NOMO-1 (cell line): ENCODE results near the gene ANG.
"Not testable (repeated sequence)": the region's sequence is repeated elsewhere in the genome, so short reads cannot be mapped to it uniquely, and the experiment has no call there.

Experiments used
- DNase-seq, 2 experiments: peaks; one replicate each; lab custom pipeline; 2025; ENCODE audit not compliant: unreplicated experiment in 2 of 2; lab: John Stamatoyannopoulos, UW

Gene ANG

GRCh38 chr14:20733684-20734429, 45.3 kb downstream of the ANG start:
- no peak for DNase-seq

GRCh38 chr14:20734430-20734806, 45.9 kb downstream of the ANG start:
- DNase-seq: no peak

GRCh38 chr14:20738292-20738691, 49.7 kb downstream of the ANG start:
- DNase-seq: not testable (repeated sequence)

- DNase-seq: no peak
Measured at GRCh38 chr14:20742132-20742531, 53.6 kb downstream of the ANG start.

- no peak for DNase-seq
Measured at GRCh38 chr14:20743556-20743955, 55.0 kb downstream of the ANG start.
